ENCODE measurements around the gene NAA40. TPM values are rescaled to one million over a fixed set of nuclear protein-coding genes. Genes with fewer than 3 reads are reported as not detected.

NAA40 gene
- total RNA-seq, 1 donor from 2014 or later = 14.5 TPM

DNA sequence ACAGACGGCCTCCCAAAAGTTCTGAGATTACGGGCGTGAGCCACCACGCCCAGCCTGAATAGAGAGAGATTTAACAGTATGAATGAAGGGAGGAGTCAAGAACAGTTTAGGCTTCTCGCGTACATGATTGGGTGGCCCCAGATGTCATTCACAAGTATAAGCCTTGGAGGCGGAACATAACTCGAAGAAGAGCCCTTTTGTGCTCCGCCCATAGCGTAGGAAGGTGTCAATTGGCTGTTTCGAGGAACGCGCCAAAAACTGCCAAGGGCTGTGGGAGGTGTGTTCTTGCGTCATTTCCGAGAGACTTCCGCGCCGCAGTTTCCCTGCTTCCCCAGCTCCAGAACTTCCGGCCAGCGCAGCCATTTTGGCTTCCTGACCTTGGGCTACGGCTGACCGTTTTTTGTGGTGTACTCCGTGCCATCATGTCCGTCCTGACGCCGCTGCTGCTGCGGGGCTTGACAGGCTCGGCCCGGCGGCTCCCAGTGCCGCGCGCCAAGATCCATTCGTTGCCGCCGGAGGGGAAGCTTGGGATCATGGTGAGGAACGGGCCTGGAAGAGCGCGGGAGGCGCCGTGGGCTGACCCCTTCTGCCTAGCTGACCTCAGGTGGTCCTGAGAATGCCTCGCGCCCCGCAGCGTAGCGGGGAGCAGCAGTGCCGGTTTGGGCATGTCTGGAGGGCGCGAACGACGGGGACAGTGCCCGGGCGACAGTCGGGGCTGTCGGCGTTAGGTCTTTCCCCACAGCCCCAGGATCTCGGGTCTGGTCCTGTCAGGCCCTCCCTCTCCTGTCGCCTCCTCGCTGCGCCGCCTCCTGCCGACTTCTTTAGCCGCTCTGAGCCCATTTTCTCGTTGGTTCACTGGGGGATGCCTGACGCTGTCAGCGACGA lies 35.7 kb downstream of the NAA40 start, which contains the start of gene COX8A:
Gene COX8A (plus strand): TSS at position 362 of the 885 bp plus-strand sequence. CDS start 61 bp downstream, at position 423.
- intact Hi-C loops (cut with DNase I) = no loop called here

DNA sequence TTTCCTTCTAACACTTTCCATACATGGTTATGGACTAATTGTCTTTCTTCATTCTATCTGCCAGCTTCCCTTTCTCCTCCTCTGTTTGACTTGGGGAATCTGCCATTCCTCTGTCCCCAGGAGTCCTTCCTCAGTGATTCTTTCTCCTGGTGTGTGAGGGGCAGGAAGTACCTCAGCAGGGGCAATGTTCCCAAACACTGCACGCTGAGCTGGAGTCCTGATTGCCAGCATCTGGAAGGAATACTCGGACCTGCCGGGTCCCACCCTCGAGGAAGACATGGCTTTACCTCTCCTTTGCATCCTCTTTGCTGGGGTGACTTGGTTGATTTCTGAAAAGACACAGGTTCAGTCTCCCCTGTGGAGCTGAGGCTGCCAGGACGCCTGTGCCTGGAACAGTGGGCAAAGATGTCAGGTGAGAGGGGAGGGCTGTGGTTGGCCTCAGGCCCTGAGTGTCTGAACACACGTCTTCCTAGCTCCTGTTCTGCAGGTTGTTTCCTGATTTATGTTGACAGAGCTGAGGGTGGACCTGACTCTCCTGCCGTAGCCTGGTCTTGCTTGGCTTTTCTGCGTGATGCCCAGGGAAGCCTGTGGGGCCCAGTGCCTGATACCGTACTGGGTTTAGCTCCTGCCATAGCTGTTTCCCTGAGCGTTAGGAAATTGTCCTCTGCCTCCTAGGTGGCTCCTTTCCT lies 39.9 kb downstream of the NAA40 start:
- intact Hi-C loops (cut with DNase I) = no loop called here
- ATAC-seq (no peak), DNase-seq (ENCODE audit: low spot score) (no peak)

More for the DNA sequence above, 35.7 kb downstream of the NAA40 start, which contains the start of gene COX8A:
- ATAC-seq = peak; percentile 99
- DNase-seq (ENCODE audit: low spot score) = peak; percentile 97

DNA sequence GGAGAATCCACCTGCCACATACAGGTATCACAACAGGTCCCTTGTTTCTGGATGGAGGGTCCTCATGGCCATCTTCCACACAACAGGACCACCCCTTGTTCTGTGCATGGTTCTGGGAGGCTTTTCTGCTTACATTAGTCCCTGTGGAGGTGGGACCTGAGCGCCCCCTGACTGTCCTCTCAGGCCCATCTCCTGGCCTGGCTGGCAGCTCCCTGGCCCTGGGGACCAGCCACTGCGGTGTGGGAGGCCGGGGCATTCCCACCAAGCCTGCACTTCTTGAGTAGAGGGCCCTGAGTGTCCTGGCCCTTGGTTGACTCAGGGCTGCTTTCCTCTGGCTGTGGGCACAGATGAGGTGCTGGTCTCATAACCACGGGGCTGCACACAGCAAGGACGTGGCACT lies 40.6 kb downstream of the NAA40 start:
- DNase-seq (ENCODE audit: low spot score) = no peak
- intact Hi-C loops (cut with DNase I) = no loop called here
- no peak for ATAC-seq

DNA sequence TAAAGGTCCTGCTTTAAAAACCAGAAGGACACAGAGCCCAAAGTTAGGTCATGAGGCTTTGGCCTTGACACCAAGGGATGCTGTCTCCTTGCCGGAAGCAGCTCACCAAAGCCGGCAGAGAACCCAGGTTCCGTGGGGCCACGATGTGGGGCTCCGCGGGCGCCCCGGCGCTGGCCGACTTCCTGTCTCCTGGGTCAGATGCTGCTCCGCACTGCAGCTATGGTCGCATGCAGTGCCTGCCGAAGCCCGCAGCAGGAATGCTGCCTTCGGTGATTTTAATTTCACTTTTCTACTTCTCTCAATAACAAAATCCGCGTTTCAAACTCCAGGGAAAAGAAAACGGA lies 47.0 kb downstream of the NAA40 start:
- ATAC-seq (peak; percentile 61), DNase-seq (ENCODE audit: low spot score) (no peak)
- intact Hi-C loops (cut with DNase I) = no loop called here

GRCh38 chr11:63986156-63986931 lies 47.5 kb downstream of the NAA40 start, which contains the start of gene OTUB1:
Gene OTUB1, plus strand, starts transcription at chr11:63986438. Its CDS starts 19 bp downstream, at chr11:63986457.
- peak; percentile 94 for DNase-seq (ENCODE audit: low spot score)
- intact Hi-C loops (cut with DNase I) = no loop called here
- peak; percentile 97 for ATAC-seq

GRCh38 chr11:63986932-63987513 lies 48.2 kb downstream of the NAA40 start:
- ATAC-seq = no peak
- intact Hi-C loops (cut with DNase I) = no loop called here
- DNase-seq (ENCODE audit: low spot score) = no peak

DNA sequence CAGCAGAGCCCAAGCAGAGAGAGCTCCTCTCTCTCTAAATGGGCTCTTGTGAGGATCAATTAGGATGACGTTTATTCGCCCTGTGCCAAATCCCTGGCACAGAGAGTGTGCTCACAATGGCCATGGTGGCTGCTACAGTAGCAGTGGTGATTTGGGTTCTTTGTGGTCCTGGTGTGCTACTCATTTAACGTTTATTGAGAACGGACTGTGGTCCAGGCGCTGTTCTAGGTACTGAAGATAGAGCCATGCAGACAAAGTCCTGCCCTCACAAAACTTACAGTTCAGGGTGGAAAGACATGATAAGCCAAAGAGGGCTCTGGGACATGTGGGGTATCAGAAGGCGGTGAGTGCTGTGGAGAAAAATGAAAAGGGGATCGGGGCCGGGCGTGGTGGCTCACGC lies 52.8 kb downstream of the NAA40 start:
- intact Hi-C loops (cut with DNase I) = loop anchor here (10.0 kb wide), 1 partner anchor 303 kb away; the partner anchor contains the start of gene KCNK4
- ATAC-seq (no peak), DNase-seq (ENCODE audit: low spot score) (no peak)

DNA sequence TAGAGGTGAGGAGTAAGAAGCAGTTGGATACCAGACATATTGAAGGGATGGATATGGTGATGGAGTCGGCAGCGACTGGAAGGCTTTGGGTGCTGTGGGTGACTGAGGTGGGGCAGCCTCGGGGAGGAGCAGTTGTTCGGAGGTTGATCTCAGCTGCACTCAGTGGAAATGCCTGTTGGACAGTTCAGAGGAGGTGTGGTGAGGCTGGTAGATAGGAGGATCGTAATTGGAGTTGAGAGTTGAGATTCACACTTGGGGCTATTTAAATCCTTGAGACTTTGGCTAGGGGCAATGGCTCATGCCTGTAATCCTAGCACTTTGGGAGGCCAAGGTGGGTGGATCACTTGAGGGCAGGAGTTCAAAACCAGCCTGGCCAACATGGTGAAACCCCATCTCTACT lies 54.3 kb downstream of the NAA40 start:
- DNase-seq (ENCODE audit: low spot score) (no peak), ATAC-seq (no peak)
- intact Hi-C loops (cut with DNase I) = loop anchor here (10.0 kb wide), 1 partner anchor 302 kb away; the partner anchor contains the start of gene KCNK4

GRCh38 chr11:63993993-63994392 lies 55.2 kb downstream of the NAA40 start:
- intact Hi-C loops (cut with DNase I) = loop anchor here (10.0 kb wide), 1 partner anchor 301 kb away; the partner anchor contains the start of gene KCNK4
- ATAC-seq = no peak
- no peak for DNase-seq (ENCODE audit: low spot score)

DNA sequence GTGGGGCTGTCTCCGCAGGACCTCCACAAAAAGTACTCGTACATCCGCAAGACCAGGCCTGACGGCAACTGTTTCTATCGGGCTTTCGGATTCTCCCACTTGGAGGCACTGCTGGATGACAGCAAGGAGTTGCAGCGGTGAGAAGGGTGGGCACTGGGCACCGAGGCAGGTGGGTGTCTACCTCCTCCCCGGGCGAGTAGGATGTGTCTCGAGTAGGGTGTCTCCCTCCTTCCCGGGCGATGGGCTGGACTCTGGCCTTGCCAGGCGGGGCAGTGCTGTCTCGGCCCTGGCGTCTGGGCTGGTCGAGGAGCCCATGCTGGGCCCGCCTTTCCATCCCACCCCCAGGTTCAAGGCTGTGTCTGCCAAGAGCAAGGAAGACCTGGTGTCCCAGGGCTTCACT lies 57.7 kb downstream of the NAA40 start:
- intact Hi-C loops (cut with DNase I) = loop anchor here (10.0 kb wide), 1 partner anchor 298 kb away; the partner anchor contains the start of gene KCNK4
- no peak for ATAC-seq
- DNase-seq (ENCODE audit: low spot score) = no peak

- intact Hi-C loops (cut with DNase I) = loop anchor here (10.0 kb wide), 1 partner anchor 298 kb away; the partner anchor contains the start of gene KCNK4
- DNase-seq (ENCODE audit: low spot score) (no peak), ATAC-seq (no peak)
Observed at GRCh38 chr11:63997104-63997700, 58.4 kb downstream of the NAA40 start.

GRCh38 chr11:63997801-63998337 lies 59.1 kb downstream of the NAA40 start:
- no peak for DNase-seq (ENCODE audit: low spot score)
- no peak for ATAC-seq
- intact Hi-C loops (cut with DNase I) = loop anchor here (10.0 kb wide), 1 partner anchor 297 kb away; the partner anchor contains the start of gene KCNK4

DNA sequence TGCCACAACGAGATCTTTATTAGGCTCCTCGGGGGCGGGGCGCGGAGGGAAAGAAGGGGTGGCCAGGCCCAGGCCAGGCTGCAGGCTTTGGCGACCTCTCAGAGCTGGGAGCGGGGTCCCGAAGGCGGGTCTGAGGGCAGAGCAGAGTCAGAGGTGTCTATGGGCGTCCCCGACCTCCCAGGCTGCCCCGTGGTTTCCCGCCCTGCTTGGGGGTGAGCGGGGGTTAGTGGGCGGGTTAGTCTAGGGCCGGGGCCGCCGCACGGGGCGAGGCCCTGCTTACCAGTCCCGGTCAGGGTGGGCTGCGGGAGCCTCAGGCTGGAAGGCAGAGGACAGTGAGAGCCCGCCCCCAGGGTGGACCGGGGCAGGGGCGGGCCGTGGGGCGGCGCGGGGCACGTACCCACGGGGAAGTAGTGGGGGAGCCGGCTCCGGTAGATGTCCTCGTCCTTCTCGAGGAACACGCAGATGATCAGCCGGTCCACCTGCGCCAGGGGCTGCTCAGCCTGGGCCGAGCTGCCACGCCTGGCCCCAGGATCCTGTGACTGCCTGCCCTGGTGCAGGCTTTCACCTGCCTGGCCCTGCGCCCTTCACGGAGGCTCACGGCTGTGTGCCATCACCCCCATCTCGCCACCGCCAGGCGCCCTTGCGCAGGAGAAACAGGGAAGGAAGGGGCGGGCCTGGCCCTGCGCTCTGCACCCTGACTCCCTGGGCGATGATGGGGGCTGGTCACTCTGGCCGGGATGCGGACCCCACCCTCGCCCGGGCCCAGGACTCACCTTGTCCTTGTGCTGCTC lies 60.0 kb downstream of the NAA40 start:
- DNase-seq (ENCODE audit: low spot score) = peak; percentile 69
- no peak for ATAC-seq
- intact Hi-C loops (cut with DNase I) = loop anchor here (10.0 kb wide), 1 partner anchor 296 kb away; the partner anchor contains the start of gene KCNK4

GRCh38 chr11:63999349-64000025 lies 60.7 kb downstream of the NAA40 start:
- peak; percentile 76 for DNase-seq (ENCODE audit: low spot score)
- peak; percentile 48 for ATAC-seq
- intact Hi-C loops (cut with DNase I) = loop anchor here (2.0 to 10.0 kb wide), 2 partner anchors 149 to 295 kb away; partner anchors contain the start of gene KCNK4

DNA sequence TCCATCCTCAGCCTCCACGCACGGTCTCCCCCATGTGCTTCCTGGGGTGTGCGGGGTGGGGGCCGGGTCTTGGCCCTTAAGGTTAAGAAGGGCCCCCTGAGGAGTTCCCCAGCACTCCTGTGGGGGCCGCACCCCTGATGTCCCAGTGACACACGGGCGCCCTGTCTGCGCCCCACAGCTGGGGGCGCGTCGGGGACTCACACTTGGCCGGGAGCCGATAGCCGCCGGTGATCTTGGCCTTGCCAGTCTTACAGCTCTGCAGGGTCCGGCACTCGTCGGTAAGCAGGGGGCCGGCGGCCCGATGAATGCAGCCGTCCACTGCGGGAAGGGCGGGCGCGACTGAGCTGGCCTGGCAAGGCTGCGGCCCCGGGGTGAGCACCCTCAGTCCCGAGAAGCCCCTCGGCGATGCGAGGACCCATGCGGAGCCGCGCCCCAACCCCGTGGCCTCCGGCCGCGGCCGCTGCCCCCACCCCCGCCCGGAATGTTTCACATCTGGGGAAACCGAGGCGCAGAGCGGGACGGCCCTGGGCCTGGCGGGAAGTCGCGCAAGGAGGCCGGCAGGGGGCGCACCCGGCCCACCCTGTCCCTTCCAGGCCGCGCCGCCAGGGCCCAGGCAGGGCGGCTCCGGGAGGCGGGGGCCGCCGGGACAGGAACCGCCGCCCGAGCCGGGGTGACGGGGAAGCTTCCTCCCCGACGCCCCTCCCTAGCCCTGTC lies 61.4 kb downstream of the NAA40 start:
- DNase-seq (ENCODE audit: low spot score) = peak; percentile 82
- ATAC-seq = peak; percentile 75
- intact Hi-C loops (cut with DNase I) = loop anchor here (2.0 kb wide), 1 partner anchor 149 kb away; no protein-coding TSS in a partner anchor
